Transverse colon (tissue), 4 donors: Measurements from ENCODE around the gene NCMAP. TPM values are rescaled to one million over a fixed set of nuclear protein-coding genes. Genes with fewer than 3 reads are reported as not detected.
"Not testable (repeated sequence)": the region's sequence is repeated elsewhere in the genome, so short reads cannot be mapped to it uniquely, and the experiment has no call there.

Experiments
- DNase-seq: peaks from one replicate; pipeline ENCODE4 v3.0.0-alpha.2; 2019
- H3K27ac ChIP-seq, 4 donors: fragments of 200-600 bp; sonication (generic); 2 replicates each; pipeline ENCODE4 v1.5.1; 2016 to 2018; ENCODE audit warnings: inconsistent platforms in 4 of 4
- H3K27me3 ChIP-seq: fragments of 200-600 bp; sonication (generic); 2 replicates; pipeline ENCODE4 v1.5.1; 2017; ENCODE audit warnings: inconsistent platforms
- H3K36me3 ChIP-seq, 4 donors: fragments of 200-600 bp; sonication (generic); 2 replicates each; pipeline ENCODE4 v1.5.1; 2017 to 2019; ENCODE audit warnings: inconsistent platforms in 4 of 4
- H3K4me1 ChIP-seq, 4 donors: fragments of 200-600 bp; sonication (generic); 2 replicates each; pipeline ENCODE4 v1.5.1; 2017 to 2020; ENCODE audit warnings: inconsistent platforms in 4 of 4
- H3K4me3 ChIP-seq, 4 donors: fragments of 200-600 bp; sonication (generic); 1 replicate in 1 of 4; 2 replicates in 3 of 4; pipeline versions ENCODE4 v1.5.1 to v1.6.1; 2017 to 2019; ENCODE audit warnings: inconsistent platforms in 4 of 4
- H3K9me3 ChIP-seq, 2 donors: fragments of 200-600 bp; sonication (generic); 2 replicates each; pipeline ENCODE4 v1.5.1; 2017 to 2019; ENCODE audit warnings: inconsistent platforms in 2 of 2
- CTCF ChIP-seq, 5 experiments: fragments of 200-600 bp in 3 of 5; fragments of 450-650 bp in 2 of 5; sonication (generic) in 3 of 5; IDR thresholded peaks; 1 replicate in 2 of 5; 2 replicates in 3 of 5; pipeline ENCODE4 v1.5.1; 2016 to 2017; ENCODE audit warnings: antibody characterized with exemption in 5 of 5, inconsistent platforms in 3 of 5, mild to moderate bottlenecking in 2 of 5, moderate library complexity in 1 of 5
- EP300 ChIP-seq: sonication (generic); formaldehyde crosslinking; IDR thresholded peaks from one replicate; pipeline ENCODE4 v1.6.1; 2017; ENCODE audit warnings: antibody characterized with exemption, low read depth
- POLR2A ChIP-seq: fragments of 450-650 bp; IDR thresholded peaks from one replicate; pipeline ENCODE4 v1.6.1; 2016; ENCODE audit warnings: antibody characterized with exemption, mild to moderate bottlenecking, moderate library complexity
- POLR2AphosphoS5 ChIP-seq, 3 donors: sonication (generic); formaldehyde crosslinking; IDR thresholded peaks; one replicate each; pipeline ENCODE4 v1.6.1; 2016; ENCODE audit warnings: antibody characterized with exemption in 3 of 3
- WGBS, 2 donors: methylation state at CpG; one replicate each; pipeline ENCODE4 v1.1.5; 2018; ENCODE audit warnings: low coverage in 1 of 2; 5-methylcytosine and 5-hydroxymethylcytosine counted together
- in situ Hi-C, 4 donors: fragments of 200-750 bp; cut with MboI; loops; one replicate each; pipeline versions ENCODE4 v1.15.0 to v1.15.1; 2017; ENCODE audit warnings: low sequenced_read_pairs in 3 of 4, low pct_ligation_motif_present in 1 of 4, low pct_unique_long_range_greater_than_20kb in 1 of 4
- intact Hi-C: fragments of 100-400 bp; cut with DNase I; formaldehyde crosslinking; loops from one replicate; pipeline ENCODE4 v1.15.1; 2023; ENCODE audit warnings: low total_unique reads
- total RNA-seq, 4 donors: library from RNA; depleted of rRNA; stranded (reverse); fragments of >200 nt; gene quantifications; one replicate each; pipeline ENCODE4 v1.1.0, GENCODE V29; 2016

NCMAP gene
- total RNA-seq, 4 donors from 2014 or later = 0.37 to 2.2 (median 1.4) TPM; not detected in 1

DNA sequence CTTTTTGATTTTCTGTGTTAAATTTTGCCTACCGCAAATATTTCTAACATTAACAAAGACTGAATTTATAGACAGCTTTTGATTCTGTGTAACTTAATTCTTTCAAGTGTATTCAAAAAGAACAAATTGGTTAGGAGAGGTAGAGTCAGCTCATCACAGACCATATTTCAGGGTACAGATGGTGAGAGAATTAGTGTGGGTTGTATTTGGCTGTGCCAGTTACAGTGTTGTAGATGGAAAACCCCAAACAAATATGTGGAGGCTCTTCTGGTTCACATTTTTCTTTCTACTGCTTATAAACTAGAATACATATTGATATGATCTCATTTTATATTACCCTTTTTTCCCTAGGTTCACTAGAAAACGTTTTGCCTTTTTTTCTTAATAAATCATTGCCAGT is 42.2 kb upstream of the NCMAP start:
- Histone ChIP-seq H3K9me3 (no peaks in the 10 kb centered on the region), H3K36me3 (no peaks in the 10 kb centered on the region), H3K4me1 (no peaks in the 10 kb centered on the region), H3K27ac (no peak overlapping the region), H3K4me3 (no peak overlapping the region), H3K27me3 (no peaks in the 10 kb centered on the region)
- intact Hi-C loops (no loop called here), in situ Hi-C loops (no loop called here)
- WGBS, 2 donors = 56 to 67% methylated on average over 2 of the region's 2 CpGs
- TF ChIP-seq CTCF (IDR thresholded peaks at IDR 0.05) (no peak), EP300 (no peak), POLR2A (no peak), POLR2AphosphoS5 (IDR thresholded peaks at IDR 0.05) (no peak)
- DNase-seq = no peak

GRCh38 chr1:24514946-24515345 is 40.9 kb upstream of the NCMAP start:
- Histone ChIP-seq H3K4me1 (no peaks in the 10 kb centered on the region), H3K27me3 (no peaks in the 10 kb centered on the region), H3K36me3 (no peaks in the 10 kb centered on the region), H3K27ac (no peak overlapping the region), H3K9me3 (no peaks in the 10 kb centered on the region), H3K4me3 (no peak overlapping the region)
- in situ Hi-C loops (no loop called here), intact Hi-C loops (no loop called here)
- no peak for DNase-seq
- no peak for TF ChIP-seq POLR2AphosphoS5 (IDR thresholded peaks at IDR 0.05)
- TF ChIP-seq POLR2A = no peak
- TF ChIP-seq CTCF (IDR thresholded peaks at IDR 0.05) = no peak
- TF ChIP-seq EP300 = no peak
- WGBS, 2 donors = 94 to 100% methylated on average over 5 of the region's 5 CpGs

DNA sequence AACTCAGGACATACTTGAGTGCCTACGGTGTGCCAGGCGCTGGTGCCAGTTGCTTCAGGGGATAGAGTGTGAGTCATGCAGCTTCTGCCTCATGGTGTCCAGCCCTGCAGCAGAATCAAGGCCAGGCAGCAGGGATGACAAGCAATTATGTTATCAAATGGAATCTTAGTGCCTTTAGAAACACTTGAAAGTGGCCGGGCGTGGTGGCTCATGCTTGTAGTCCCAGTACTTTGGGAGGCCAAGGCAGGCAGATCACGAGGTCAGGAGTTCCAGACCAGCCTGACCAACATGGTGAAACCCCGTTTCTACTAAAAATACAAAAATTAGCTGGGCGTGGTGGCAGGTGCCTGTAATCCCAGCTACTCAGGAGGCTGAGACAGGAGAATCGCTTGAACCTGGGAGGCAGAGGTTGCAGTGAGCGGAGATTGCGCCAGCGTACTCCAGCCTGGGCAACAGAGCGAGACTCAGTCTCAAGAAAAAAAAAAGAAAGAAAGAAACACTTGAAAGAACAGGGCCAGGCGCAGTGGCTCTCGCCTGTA is 40.1 kb upstream of the NCMAP start:
- H3K27ac ChIP-seq, intact Hi-C loops, H3K27me3 ChIP-seq, in situ Hi-C loops, DNase-seq, H3K4me3 ChIP-seq, H3K36me3 ChIP-seq, H3K4me1 ChIP-seq, H3K9me3 ChIP-seq: not testable (repeated sequence)
- WGBS, 2 donors = 92 to 100% methylated on average over 2 to 14 of the region's 14 CpGs

DNA sequence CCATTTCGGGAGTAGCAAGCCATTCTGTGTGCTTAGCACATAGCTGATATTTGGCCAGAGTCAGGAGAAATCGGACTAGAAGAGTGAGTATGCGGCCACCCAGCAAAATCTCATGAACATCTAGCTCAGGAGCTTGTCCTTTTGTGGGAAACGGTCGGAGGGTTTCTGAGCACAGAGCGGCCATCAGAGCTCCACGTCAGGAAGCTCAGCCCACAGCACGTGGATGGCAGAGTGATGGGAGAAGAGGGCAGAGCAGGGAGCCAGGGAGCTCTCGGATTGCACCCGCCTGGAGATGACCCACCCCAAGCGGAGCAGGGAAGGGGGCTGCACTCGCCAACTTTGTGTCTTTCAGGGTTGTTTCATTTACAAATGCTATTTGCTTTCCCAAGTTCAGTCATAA is 39.4 kb upstream of the NCMAP start:
- Histone ChIP-seq H3K27ac (no peak overlapping the region), H3K4me3 (no peak overlapping the region), H3K36me3 (no peaks in the 10 kb centered on the region), H3K27me3 (no peaks in the 10 kb centered on the region), H3K9me3 (no peaks in the 10 kb centered on the region), H3K4me1 (no peaks in the 10 kb centered on the region)
- in situ Hi-C loops = no loop called here
- TF ChIP-seq EP300 = no peak
- TF ChIP-seq CTCF (IDR thresholded peaks at IDR 0.05) = no peak
- no peak for TF ChIP-seq POLR2AphosphoS5 (IDR thresholded peaks at IDR 0.05)
- TF ChIP-seq POLR2A = no peak
- DNase-seq = no peak
- intact Hi-C loops = no loop called here
- 81 to 100% methylated on average over 5 to 12 of the region's 12 CpGs for WGBS, 2 donors

DNA sequence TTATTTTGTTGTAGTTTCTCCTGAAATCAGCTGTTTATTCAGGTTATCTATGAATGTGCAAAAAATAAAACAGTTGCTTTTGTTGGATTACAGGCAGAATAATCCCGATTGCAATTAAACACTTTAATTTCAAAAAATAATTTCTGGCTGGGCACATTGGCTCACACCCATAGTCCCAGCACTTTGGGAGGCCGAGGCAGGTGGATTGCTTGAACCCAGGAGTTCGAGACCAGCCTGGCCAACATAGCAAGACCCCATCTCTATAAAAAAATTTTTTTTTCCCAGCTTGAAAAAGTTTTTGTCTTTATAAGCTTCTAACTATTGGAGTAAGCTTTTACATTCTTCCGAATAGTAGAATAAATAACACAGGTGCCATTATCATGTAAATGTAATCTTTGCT is 38.0 kb upstream of the NCMAP start:
- H3K4me1 ChIP-seq = no peaks in the 10 kb centered on the region
- TF ChIP-seq EP300 (no peak), CTCF (IDR thresholded peaks at IDR 0.05) (no peak), POLR2AphosphoS5 (IDR thresholded peaks at IDR 0.05) (no peak), POLR2A (no peak)
- H3K27me3 ChIP-seq = no peaks in the 10 kb centered on the region
- WGBS, 2 donors = 92 to 96% methylated on average over 4 of the region's 4 CpGs
- no peak overlapping the region for H3K27ac ChIP-seq
- in situ Hi-C loops (no loop called here), intact Hi-C loops (no loop called here)
- H3K4me3 ChIP-seq = no peak overlapping the region
- H3K9me3 ChIP-seq = no peaks in the 10 kb centered on the region
- no peaks in the 10 kb centered on the region for H3K36me3 ChIP-seq
- DNase-seq = no peak

- H3K27me3 ChIP-seq, DNase-seq, in situ Hi-C loops, H3K36me3 ChIP-seq, H3K4me3 ChIP-seq, H3K27ac ChIP-seq, H3K9me3 ChIP-seq, H3K4me1 ChIP-seq, intact Hi-C loops: not testable (repeated sequence)
- 92% methylated on average over 3 to 5 of the region's 5 CpGs for WGBS, 2 donors
Observed at GRCh38 chr1:24520282-24520681, 35.6 kb upstream of the NCMAP start.
